Stomach (tissue), 9 donors: ENCODE data around the gene RBM44. TPM values are rescaled to one million over a fixed set of nuclear protein-coding genes. Genes with fewer than 3 reads are reported as not detected.
A peak's percentile ranks its signal among the peaks of the same experiment; 100 is the strongest.

Experiments
- DNase-seq, 2 donors: peaks; one replicate each; pipeline versions ENCODE4 v3.0.0 to v3.0.0-alpha.2; 2013 to 2019
- H3K27ac ChIP-seq, 5 donors: fragments of 200-600 bp in 4 of 5; sonication (generic) in 4 of 5; one replicate each; pipeline ENCODE4 v1.5.1; 2013 to 2019; ENCODE audit warnings: mild to moderate bottlenecking in 1 of 5, moderate library complexity in 1 of 5
- H3K27me3 ChIP-seq, 3 donors: fragments of 200-600 bp; sonication (generic); one replicate each; pipeline ENCODE4 v1.5.1; 2017 to 2019; ENCODE audit warnings: mixed run types in 1 of 3
- H3K36me3 ChIP-seq, 4 donors: fragments of 200-600 bp; sonication (generic); 1 replicate in 3 of 4; 2 replicates in 1 of 4; pipeline ENCODE4 v1.5.1; 2016 to 2019
- H3K4me1 ChIP-seq, 4 donors: fragments of 200-600 bp; sonication (generic); one replicate each; pipeline ENCODE4 v1.5.1; 2016 to 2019
- H3K4me3 ChIP-seq, 4 donors: fragments of 200-600 bp; sonication (generic) in 3 of 4; one replicate each; pipeline ENCODE4 v1.5.1; 2016 to 2019; ENCODE audit warnings: mild to moderate bottlenecking in 1 of 4
- H3K9me3 ChIP-seq, 4 donors: fragments of 200-600 bp; sonication (generic); one replicate each; pipeline ENCODE4 v1.5.1; 2016 to 2019
- CTCF ChIP-seq, 7 experiments: fragments of 450-650 bp in 4 of 7; fragments of 200-600 bp in 3 of 7; sonication (generic) in 3 of 7; IDR thresholded peaks; one replicate each; pipeline ENCODE4 v1.5.1; 2016 to 2019; ENCODE audit warnings: antibody characterized with exemption in 7 of 7, control low read depth in 2 of 7, mild to moderate bottlenecking in 1 of 7
- EP300 ChIP-seq: sonication (generic); formaldehyde crosslinking; IDR thresholded peaks from one replicate; pipeline ENCODE4 v1.6.1; 2017; ENCODE audit warnings: antibody characterized with exemption
- POLR2A ChIP-seq, 4 donors: fragments of 450-650 bp; IDR thresholded peaks; one replicate each; pipeline ENCODE4 v1.6.1; 2016; ENCODE audit warnings: antibody characterized with exemption in 4 of 4, control low read depth in 2 of 4, mild to moderate bottlenecking in 1 of 4, moderate library complexity in 1 of 4
- POLR2AphosphoS5 ChIP-seq, 3 donors: sonication (generic); formaldehyde crosslinking; IDR thresholded peaks; one replicate each; pipeline ENCODE4 v1.6.1; 2016; ENCODE audit warnings: antibody characterized with exemption in 3 of 3
- WGBS, 5 donors: extraction: QIAGEN DNeasy Blood & Tissue Kit in 3 of 5; methylation state at CpG; one replicate each; pipeline versions ENCODE4 v1.1.5 to v1.1.7; 2013 to 2018; 5-methylcytosine and 5-hydroxymethylcytosine counted together
- intact Hi-C: fragments of 100-400 bp; cut with DNase I; formaldehyde crosslinking; loops from one replicate; pipeline ENCODE4 v1.15.1; 2023; ENCODE audit warnings: low total_unique reads
- polyA plus RNA-seq, 3 donors: library from polyadenylated mRNA; stranded (reverse); fragments of 200-250 nt; gene quantifications; one replicate each; pipeline ENCODE4 v1.2.3, GENCODE V29; 2013
- small RNA-seq, 4 donors: library from RNA; depleted of rRNA; stranded (forward); fragments of <200 nt; gene quantifications; one replicate each; pipeline ENCODE3, GENCODE V24; 2016
- total RNA-seq, 5 donors: library from RNA; depleted of rRNA; stranded (reverse); fragments of >200 nt; gene quantifications; one replicate each; pipeline versions ENCODE4 v1.1.0 to v1.2.3, GENCODE V29; 2014 to 2016
- donor health status: healthy with polysubstance abuse.
- donor health status: Bipolar disorder and iron deficiency.
- donor health status: healthy.

The RBM44 gene
- total and polyA plus RNA-seq, 8 donors = under 0.01 to 2.4 (median 1.8) TPM; not detected in 3

- Histone ChIP-seq H3K27ac (peak overlapping the region in 2 of 5 donors; percentile 82 to 94), H3K4me1 (peaks cover 3 to 60% (median 33%) of the 10 kb centered on the region in 4 donors)
- 95 to 97% (median 96%) methylated on average over 10 of the region's 10 CpGs for WGBS, 5 donors
Observed at GRCh38 chr2:237889811-237890210, 91.2 kb downstream of the RBM44 start.

More at GRCh38 chr2:237889811-237890210, 91.2 kb downstream of the RBM44 start:
- TF ChIP-seq POLR2AphosphoS5 (IDR thresholded peaks at IDR 0.05) (no peak), POLR2A (IDR thresholded peaks at IDR 0.05) (no peak), EP300 (no peak), CTCF (IDR thresholded peaks at IDR 0.05) (no peak)
- Histone ChIP-seq H3K4me3 (no peak overlapping the region), H3K36me3 (no peaks in the 10 kb centered on the region), H3K27me3 (no peaks in the 10 kb centered on the region), H3K9me3 (no peaks in the 10 kb centered on the region)
- intact Hi-C loops = no loop called here
- DNase-seq = no peak

Small RNA genes lying within 50 kb of the gene (small RNA-seq; reads per million reads assigned to genes)
- gene RF00157 = 0 to 0.08 (median 0) reads per million in 4 donors

Other genes starting within 250 kb of the RBM44 start
- not detected for gene PRLH, start 232.2 kb upstream of the RBM44 start, total RNA-seq
- not detected for gene PRLH, start 232.2 kb upstream of the RBM44 start, polyA plus RNA-seq
- gene RAB17, start 208.0 kb upstream of the RBM44 start, total RNA-seq = 100 to 1,000 TPM in 2 of 5 donors, 10 to 100 TPM in 2, 1 to 10 TPM in 1; 8.8 to 187 (median 25.6) TPM
- 10 to 100 TPM; 38.8 to 83.8 (median 62.9) TPM for gene RAB17, start 208.0 kb upstream of the RBM44 start, polyA plus RNA-seq
- gene LRRFIP1, start 171.2 kb upstream of the RBM44 start, total RNA-seq = 100 to 1,000 TPM; 126 to 201 (median 152) TPM
- 10 to 100 TPM; 31.6 to 43.7 (median 40.6) TPM for gene LRRFIP1, start 171.2 kb upstream of the RBM44 start, polyA plus RNA-seq
- gene RAMP1, start 60.8 kb downstream of the RBM44 start, total RNA-seq = 100 to 1,000 TPM in 1 of 5 donors, 10 to 100 TPM in 3, under 1 TPM in 1; 0.87 to 113 (median 31.4) TPM
- gene RAMP1, start 60.8 kb downstream of the RBM44 start, polyA plus RNA-seq = 100 to 1,000 TPM in 1 of 3 donors, 10 to 100 TPM in 2; 14.1 to 101 (median 32.3) TPM
- gene UBE2F, start 168.2 kb downstream of the RBM44 start, total RNA-seq = 10 to 100 TPM in 3 of 5 donors, 1 to 10 TPM in 1, not detected in 1; 6.4 to 87.0 (median 28.8) TPM
- gene UBE2F, start 168.2 kb downstream of the RBM44 start, polyA plus RNA-seq = 10 to 100 TPM; 44.9 to 63.1 (median 60.2) TPM